ENCODE data around the gene ADAM10.

ADAM10 gene

GRCh38 chr15:58566029-58566428, 183.5 kb downstream of the ADAM10 start:
- no peak overlapping the region for H3K27ac Mint-ChIP-seq
- peaks cover 6% of the 10 kb centered on the region for H3K4me1 Mint-ChIP-seq
- no peak for TF ChIP-seq CTCF (IDR thresholded peaks at IDR 0.05; ENCODE audit: unreplicated experiment in 3 of 3)
- H3K4me3 Mint-ChIP-seq = no peak overlapping the region
- H3K27me3 Mint-ChIP-seq (ENCODE audit: low read depth) = peaks cover 4% of the 10 kb centered on the region
- no peaks in the 10 kb centered on the region for H3K36me3 Mint-ChIP-seq (ENCODE audit: low read depth)
- no peaks in the 10 kb centered on the region for H3K9me3 Mint-ChIP-seq

GRCh38 chr15:58565619-58566018, 183.9 kb downstream of the ADAM10 start:
- Mint-ChIP-seq H3K27ac (no peak overlapping the region), H3K36me3 (ENCODE audit: low read depth) (no peaks in the 10 kb centered on the region), H3K4me3 (no peak overlapping the region), H3K27me3 (ENCODE audit: low read depth) (peaks cover 4% of the 10 kb centered on the region), H3K9me3 (no peaks in the 10 kb centered on the region), H3K4me1 (peaks cover 6% of the 10 kb centered on the region)
- TF ChIP-seq CTCF (IDR thresholded peaks at IDR 0.05; ENCODE audit: unreplicated experiment in 3 of 3) = no peak

- Mint-ChIP-seq H3K4me3 (no peak overlapping the region), H3K36me3 (ENCODE audit: low read depth) (no peaks in the 10 kb centered on the region), H3K27me3 (ENCODE audit: low read depth) (peaks cover 4% of the 10 kb centered on the region), H3K4me1 (peaks cover 6% of the 10 kb centered on the region), H3K27ac (no peak overlapping the region), H3K9me3 (no peaks in the 10 kb centered on the region)
- TF ChIP-seq CTCF (IDR thresholded peaks at IDR 0.05; ENCODE audit: unreplicated experiment in 3 of 3) = no peak
Measured at GRCh38 chr15:58564981-58565380, 184.5 kb downstream of the ADAM10 start.

DNA sequence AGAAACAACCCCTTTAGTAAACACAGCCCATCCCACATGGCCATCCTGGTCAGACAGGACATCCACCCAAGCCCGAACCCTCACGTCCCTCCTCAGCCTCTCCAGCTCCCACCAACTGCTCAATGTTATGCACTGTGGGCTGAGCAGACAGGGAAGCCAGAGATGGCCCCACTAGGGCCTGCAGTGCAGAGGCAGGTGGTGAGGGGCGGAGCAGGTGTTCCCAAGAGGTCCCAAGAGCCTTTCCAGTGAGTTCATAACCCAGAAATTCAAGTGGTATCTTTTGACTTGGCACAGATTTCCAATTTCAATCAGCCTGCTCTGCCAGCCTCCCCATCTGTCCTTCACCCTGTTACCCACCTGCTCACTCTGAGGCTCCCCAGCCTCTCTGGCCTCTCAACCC, 187.4 kb downstream of the ADAM10 start:
- Mint-ChIP-seq H3K4me1 (peaks cover 6% of the 10 kb centered on the region), H3K27me3 (ENCODE audit: low read depth) (peaks cover 4% of the 10 kb centered on the region), H3K4me3 (no peak overlapping the region), H3K27ac (no peak overlapping the region), H3K9me3 (no peaks in the 10 kb centered on the region), H3K36me3 (ENCODE audit: low read depth) (no peaks in the 10 kb centered on the region)
- TF ChIP-seq CTCF (IDR thresholded peaks at IDR 0.05; ENCODE audit: unreplicated experiment in 3 of 3) = no peak

- Mint-ChIP-seq H3K36me3 (ENCODE audit: low read depth) (no peaks in the 10 kb centered on the region), H3K27ac (peak overlapping the region in 1 of 3 experiments; percentile 13), H3K4me1 (peaks cover 9% of the 10 kb centered on the region), H3K9me3 (no peaks in the 10 kb centered on the region), H3K4me3 (no peak overlapping the region), H3K27me3 (ENCODE audit: low read depth) (peaks cover 4% of the 10 kb centered on the region)
- no peak for TF ChIP-seq CTCF (IDR thresholded peaks at IDR 0.05; ENCODE audit: unreplicated experiment in 3 of 3)
Measured at GRCh38 chr15:58561321-58561720, 188.2 kb downstream of the ADAM10 start.

- no peak overlapping the region for H3K4me3 Mint-ChIP-seq
- H3K27me3 Mint-ChIP-seq (ENCODE audit: low read depth) = peaks cover 9% of the 10 kb centered on the region
- no peak for TF ChIP-seq CTCF (IDR thresholded peaks at IDR 0.05; ENCODE audit: unreplicated experiment in 3 of 3)
- no peaks in the 10 kb centered on the region for H3K9me3 Mint-ChIP-seq
- H3K36me3 Mint-ChIP-seq (ENCODE audit: low read depth) = no peaks in the 10 kb centered on the region
- H3K4me1 Mint-ChIP-seq = peaks cover 19% of the 10 kb centered on the region
- no peak overlapping the region for H3K27ac Mint-ChIP-seq
Measured at GRCh38 chr15:58559904-58560588, 189.5 kb downstream of the ADAM10 start.
